Measurements from ENCODE around the gene ZNF263.

Gene ZNF263

GRCh38 chr16:3328643-3329042, 45.4 kb downstream of the ZNF263 start:
- DNase-seq = no peak

Measured in NCI-H1105 (cell line).